C4-2B (cell line): ENCODE measurements around the gene CNGA2.

Source experiments
- ZFX ChIP-seq: fragments of 450-650 bp; IDR thresholded peaks from 2 replicates; pipeline ENCODE4 v1.6.1; 2017
- TF ChIP-seq, protein P1 (sequence below): fragments of 450-650 bp; conservative IDR thresholded peaks from 2 replicates; pipeline ENCODE4 v1.5.1; 2017; ENCODE audit warnings: mild to moderate bottlenecking

- TF ChIP-seq, protein P1, sequence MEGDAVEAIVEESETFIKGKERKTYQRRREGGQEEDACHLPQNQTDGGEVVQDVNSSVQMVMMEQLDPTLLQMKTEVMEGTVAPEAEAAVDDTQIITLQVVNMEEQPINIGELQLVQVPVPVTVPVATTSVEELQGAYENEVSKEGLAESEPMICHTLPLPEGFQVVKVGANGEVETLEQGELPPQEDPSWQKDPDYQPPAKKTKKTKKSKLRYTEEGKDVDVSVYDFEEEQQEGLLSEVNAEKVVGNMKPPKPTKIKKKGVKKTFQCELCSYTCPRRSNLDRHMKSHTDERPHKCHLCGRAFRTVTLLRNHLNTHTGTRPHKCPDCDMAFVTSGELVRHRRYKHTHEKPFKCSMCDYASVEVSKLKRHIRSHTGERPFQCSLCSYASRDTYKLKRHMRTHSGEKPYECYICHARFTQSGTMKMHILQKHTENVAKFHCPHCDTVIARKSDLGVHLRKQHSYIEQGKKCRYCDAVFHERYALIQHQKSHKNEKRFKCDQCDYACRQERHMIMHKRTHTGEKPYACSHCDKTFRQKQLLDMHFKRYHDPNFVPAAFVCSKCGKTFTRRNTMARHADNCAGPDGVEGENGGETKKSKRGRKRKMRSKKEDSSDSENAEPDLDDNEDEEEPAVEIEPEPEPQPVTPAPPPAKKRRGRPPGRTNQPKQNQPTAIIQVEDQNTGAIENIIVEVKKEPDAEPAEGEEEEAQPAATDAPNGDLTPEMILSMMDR = no peak
- TF ChIP-seq ZFX = no peak
Measured at GRCh38 chrX:151790481-151791160, 56.1 kb downstream of the CNGA2 start.
